ENCODE results near the gene MAP1LC3B2.

Gene MAP1LC3B2

GRCh38 chr12:116615141-116615861 is 56.1 kb downstream of the MAP1LC3B2 start:
- DNase-seq (ENCODE audit: low read depth), result no peak

- no peak for DNase-seq (ENCODE audit: low read depth)
Observed at GRCh38 chr12:116616536-116617248, 57.5 kb downstream of the MAP1LC3B2 start.

GRCh38 chr12:116619246-116619645 is 60.1 kb downstream of the MAP1LC3B2 start:
- no peak for DNase-seq (ENCODE audit: low read depth)

DNA sequence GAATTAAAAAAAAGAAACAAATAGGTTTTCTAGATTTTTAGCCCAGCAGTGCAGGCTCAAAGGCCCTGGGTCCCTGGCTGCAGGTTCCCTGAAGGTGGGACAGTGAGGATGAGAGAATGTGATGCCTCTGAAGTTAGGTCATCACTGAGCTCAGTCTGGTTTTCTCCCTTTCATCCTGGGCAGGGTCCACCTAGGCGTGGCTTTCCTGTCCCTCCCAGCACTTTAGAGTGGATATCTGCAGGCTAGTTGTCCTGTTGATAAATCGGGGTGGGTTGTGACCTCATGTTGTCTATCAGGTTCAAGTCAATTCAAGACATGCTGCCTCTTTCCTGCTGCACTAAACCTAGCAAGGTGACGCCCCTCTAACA is 60.9 kb downstream of the MAP1LC3B2 start:
- no peak for DNase-seq (ENCODE audit: low read depth)

- DNase-seq (ENCODE audit: low read depth), result no peak
Observed at GRCh38 chr12:116620492-116621191, 61.5 kb downstream of the MAP1LC3B2 start.

GRCh38 chr12:116621194-116621593 is 62.0 kb downstream of the MAP1LC3B2 start:
- no peak for DNase-seq (ENCODE audit: low read depth)

GRCh38 chr12:116624516-116624915 is 65.3 kb downstream of the MAP1LC3B2 start:
- no peak for DNase-seq (ENCODE audit: low read depth)

DNA sequence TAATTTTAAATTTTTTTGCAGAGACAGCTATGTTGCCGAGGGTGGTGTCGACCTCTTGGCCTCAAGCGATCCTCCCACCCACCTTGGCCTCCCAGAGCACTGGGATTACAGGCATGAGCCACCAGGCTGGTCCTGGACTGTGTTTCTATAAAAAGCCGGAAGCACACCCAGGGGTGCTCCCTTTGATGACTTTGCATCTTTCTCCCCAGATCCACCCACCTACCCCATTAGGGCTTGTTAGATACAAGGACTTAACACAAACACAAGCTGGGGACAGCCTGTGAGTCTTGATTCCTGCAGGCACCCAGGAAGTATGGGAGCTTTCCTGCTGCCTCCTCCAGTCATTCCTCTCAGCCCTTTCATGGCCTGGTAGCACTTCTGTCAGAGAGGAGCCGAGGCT is 67.0 kb downstream of the MAP1LC3B2 start:
- DNase-seq (ENCODE audit: low read depth), result no peak

All from amniotic epithelial cell (primary cell).